Kidney (tissue), 14 donors: ENCODE measurements around the gene KCNMB2. TPM values are rescaled to one million over a fixed set of nuclear protein-coding genes. Genes with fewer than 3 reads are reported as not detected.

Source experiments
- DNase-seq, 5 donors: peaks; one replicate each; pipeline ENCODE4 v3.0.0-alpha.2; 2013 to 2020
- FAIRE-seq: peaks from 2 replicates; lab custom pipeline; 2012; peaks lifted over from hg19 to GRCh38; lab: Jason Lieb, UNC
- H3K27ac ChIP-seq, 2 donors: one replicate each; pipeline ENCODE4 v1.7.0; 2013; ENCODE audit warnings: low read depth in 2 of 2, low read length in 2 of 2, inconsistent platforms in 1 of 2
- H3K27me3 ChIP-seq: one replicate; pipeline ENCODE4 v1.7.1; 2013; ENCODE audit warnings: low read length, inconsistent platforms; ENCODE audit not compliant: control insufficient read depth, insufficient read depth
- H3K36me3 ChIP-seq, 3 donors: one replicate each; pipeline versions ENCODE4 v1.7.0 to v1.7.1; 2013; ENCODE audit warnings: low read length in 3 of 3, control low read depth in 1 of 3, inconsistent platforms in 1 of 3; ENCODE audit not compliant: insufficient read depth in 3 of 3, control insufficient read depth in 2 of 3
- H3K4me1 ChIP-seq, 3 donors: one replicate each; pipeline versions ENCODE4 v1.7.0 to v1.7.1; 2013; ENCODE audit warnings: low read length in 3 of 3, inconsistent platforms in 1 of 3, low read depth in 1 of 3; ENCODE audit not compliant: control insufficient read depth in 2 of 3, insufficient read depth in 2 of 3
- H3K4me3 ChIP-seq, 3 donors: one replicate each; pipeline versions ENCODE4 v1.7.0 to v1.8.1; 2013; ENCODE audit warnings: low read length in 3 of 3, control low read depth in 1 of 3, inconsistent platforms in 1 of 3
- H3K9ac ChIP-seq, 3 donors: one replicate each; pipeline versions ENCODE4 v1.7.0 to v1.7.1; 2013; ENCODE audit warnings: low read length in 3 of 3, control low read depth in 1 of 3, inconsistent platforms in 1 of 3
- H3K9me3 ChIP-seq, 3 donors: one replicate each; pipeline versions ENCODE4 v1.7.0 to v1.7.1; 2013; ENCODE audit warnings: low read length in 3 of 3, control low read depth in 1 of 3, inconsistent platforms in 1 of 3; ENCODE audit not compliant: control insufficient read depth in 2 of 3, insufficient read depth in 1 of 3
- CTCF ChIP-seq: IDR thresholded peaks from 3 replicates; pipeline ENCODE4 v1.5.1; 2012; ENCODE audit warnings: mild to moderate bottlenecking, moderate library complexity, borderline replicate concordance; ENCODE audit not compliant: insufficient read depth; ENCODE audit errors: extremely low read depth
- intact Hi-C: fragments of 100-400 bp; cut with DNase I; formaldehyde crosslinking; loops from one replicate; pipeline ENCODE4 v1.11.1; 2022
- polyA plus RNA-seq: library from polyadenylated mRNA; stranded (reverse); fragments of 350-450 nt; fragmentation: Illumina TruSeq; extraction: RNeasy Lipid Tissue Mini Kit (QIAGEN cat#74804); gene quantifications from one replicate; pipeline ENCODE4 v1.2.3, GENCODE V29; 2014; ENCODE audit warnings: low read depth, low replicate concordance; ENCODE audit not compliant: insufficient read depth
- total RNA-seq: library from RNA; stranded (reverse); fragmentation: NEBNext Ultra II Directional; extraction: Animal tissue kit (Norgen Biotek cat#: 25700); gene quantifications from one replicate; pipeline ENCODE4 v1.2.1, GENCODE V29; 2021
- donor health status: control.
- donor health status: control.
- donor health status: control.
- donor health status: control.
- donor health status: control.
- donor health status: DM: yes; HTN: yes; CAD: no.
- donor health status: Normal renal cell carcinoma (clear cell type).

Gene KCNMB2
- total and polyA plus RNA-seq, 2 donors from 2014 or later: 2.1 to 4.4 TPM

GRCh38 chr3:178754852-178755510 lies 218.7 kb downstream of the KCNMB2 start:
- peaks cover 0 to 4% (median 0%) of the 10 kb centered on the region in 3 donors for H3K9me3 ChIP-seq
- no peak for FAIRE-seq
- peak in 3 of 5 donors; percentile 32 to 60 (median 49) for DNase-seq
- TF ChIP-seq CTCF: no peak
- no peak overlapping the region for H3K4me3 ChIP-seq
- no peaks in the 10 kb centered on the region for H3K4me1 ChIP-seq
- intact Hi-C loops: no loop called here
- no peak overlapping the region for H3K27ac ChIP-seq
- H3K36me3 ChIP-seq: no peaks in the 10 kb centered on the region
- no peak overlapping the region for H3K9ac ChIP-seq
- H3K27me3 ChIP-seq: no peaks in the 10 kb centered on the region

- intact Hi-C loops: no loop called here
- no peak for TF ChIP-seq CTCF
- no peak for FAIRE-seq
These were observed 224.8 kb downstream of the KCNMB2 start for GRCh38 chr3:178761024-178761423.

GRCh38 chr3:178761461-178761860 lies 225.2 kb downstream of the KCNMB2 start:
- DNase-seq (no peak), FAIRE-seq (no peak)
- no peak overlapping the region for H3K27ac ChIP-seq
- H3K4me3 ChIP-seq: no peak overlapping the region
- no peaks in the 10 kb centered on the region for H3K27me3 ChIP-seq
- no peaks in the 10 kb centered on the region for H3K4me1 ChIP-seq
- TF ChIP-seq CTCF: no peak
- intact Hi-C loops: no loop called here
- H3K9ac ChIP-seq: no peak overlapping the region
- no peaks in the 10 kb centered on the region for H3K36me3 ChIP-seq
- H3K9me3 ChIP-seq: no peaks in the 10 kb centered on the region

More at GRCh38 chr3:178761024-178761423, 224.8 kb downstream of the KCNMB2 start:
- H3K4me3 ChIP-seq: no peak overlapping the region
- H3K9me3 ChIP-seq: no peaks in the 10 kb centered on the region
- no peak overlapping the region for H3K9ac ChIP-seq
- no peak overlapping the region for H3K27ac ChIP-seq
- no peak for DNase-seq
- no peaks in the 10 kb centered on the region for H3K36me3 ChIP-seq
- no peaks in the 10 kb centered on the region for H3K4me1 ChIP-seq
- H3K27me3 ChIP-seq: no peaks in the 10 kb centered on the region

GRCh38 chr3:178762385-178762784 lies 226.1 kb downstream of the KCNMB2 start:
- H3K9me3 ChIP-seq: no peaks in the 10 kb centered on the region
- no peak overlapping the region for H3K27ac ChIP-seq
- TF ChIP-seq CTCF: no peak
- FAIRE-seq: no peak
- no peaks in the 10 kb centered on the region for H3K36me3 ChIP-seq
- no peak for DNase-seq
- H3K4me3 ChIP-seq: no peak overlapping the region
- no peaks in the 10 kb centered on the region for H3K27me3 ChIP-seq
- intact Hi-C loops: no loop called here
- H3K4me1 ChIP-seq: no peaks in the 10 kb centered on the region
- no peak overlapping the region for H3K9ac ChIP-seq
